ENCODE results near the gene HOMER1.

HOMER1 gene

DNA sequence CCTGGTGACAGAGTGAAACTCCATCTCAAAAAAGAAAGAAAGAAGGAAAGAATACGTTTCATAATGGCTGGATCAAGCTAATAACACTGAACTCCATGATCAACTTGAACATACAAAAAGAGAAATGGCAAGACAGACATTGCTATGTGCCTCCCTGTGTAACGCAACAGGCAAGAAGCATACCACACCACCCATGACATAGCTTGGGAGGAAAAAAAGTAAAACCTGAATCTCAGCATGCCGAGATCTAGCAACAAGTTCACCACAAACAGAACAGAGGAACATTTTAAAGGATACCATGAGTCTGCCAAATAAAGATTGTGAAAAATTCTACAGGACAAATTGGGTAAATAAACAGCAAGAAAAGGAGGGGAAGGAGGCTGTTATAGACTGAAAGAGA, 26.7 kb downstream of the HOMER1 start:
- no peak for DNase-seq

DNA sequence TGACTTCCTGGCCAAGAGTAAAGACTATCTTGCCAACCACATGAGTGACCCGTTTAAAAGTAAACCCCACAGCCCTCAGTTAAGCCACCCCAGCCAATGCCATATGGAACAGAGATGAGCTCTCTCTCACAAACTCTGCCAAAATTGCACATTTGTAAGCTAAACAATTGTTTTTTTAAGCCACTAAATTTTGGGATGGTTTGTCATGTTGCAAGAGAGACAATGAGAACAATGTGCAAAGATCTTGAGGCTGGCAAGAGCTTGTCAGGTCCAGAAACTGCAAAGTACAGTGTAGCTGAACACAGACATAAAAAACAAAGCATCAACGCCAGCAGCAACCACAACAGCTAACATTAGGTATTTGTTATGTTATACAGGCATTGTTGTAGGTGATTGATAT, 27.8 kb downstream of the HOMER1 start:
- DNase-seq = no peak

DNA sequence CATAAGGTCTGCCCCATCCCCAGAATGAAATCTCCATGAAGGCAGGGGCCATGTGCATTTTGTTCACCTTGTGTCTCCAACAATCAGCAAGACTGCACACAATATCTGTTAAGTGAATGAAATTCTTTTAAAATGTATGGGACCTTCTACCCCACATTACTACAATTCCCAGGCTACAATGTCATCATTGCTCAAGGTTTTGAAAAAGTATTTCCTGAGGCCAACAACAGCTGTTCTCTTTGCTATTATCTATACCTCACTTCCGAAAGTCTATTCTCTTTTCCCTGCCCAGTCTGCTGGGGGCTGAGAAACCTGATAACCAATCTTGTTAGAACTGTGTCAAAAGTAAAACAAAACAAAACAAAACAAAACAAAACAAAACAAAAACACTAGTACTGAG, 29.2 kb downstream of the HOMER1 start:
- DNase-seq = no peak

DNA sequence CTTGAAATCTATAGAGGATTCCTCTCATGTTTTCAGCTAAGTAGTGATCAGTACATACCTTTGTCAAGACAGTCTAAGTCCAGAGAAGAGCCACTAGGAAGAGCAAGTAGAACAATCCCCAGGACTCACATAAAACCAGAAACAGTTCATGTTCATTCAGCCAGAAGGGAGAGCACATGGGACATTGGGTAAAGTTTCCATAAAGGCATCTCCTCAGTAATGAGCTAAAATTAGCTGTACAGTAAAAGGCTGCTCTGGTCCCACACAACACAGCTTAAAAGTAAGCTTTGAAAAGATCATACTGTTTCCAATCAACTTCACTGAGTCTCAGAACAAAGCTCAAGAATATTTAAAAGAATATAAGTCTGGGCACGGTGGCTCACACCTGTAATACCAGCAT, 32.4 kb downstream of the HOMER1 start:
- DNase-seq = peak; percentile 7

DNA sequence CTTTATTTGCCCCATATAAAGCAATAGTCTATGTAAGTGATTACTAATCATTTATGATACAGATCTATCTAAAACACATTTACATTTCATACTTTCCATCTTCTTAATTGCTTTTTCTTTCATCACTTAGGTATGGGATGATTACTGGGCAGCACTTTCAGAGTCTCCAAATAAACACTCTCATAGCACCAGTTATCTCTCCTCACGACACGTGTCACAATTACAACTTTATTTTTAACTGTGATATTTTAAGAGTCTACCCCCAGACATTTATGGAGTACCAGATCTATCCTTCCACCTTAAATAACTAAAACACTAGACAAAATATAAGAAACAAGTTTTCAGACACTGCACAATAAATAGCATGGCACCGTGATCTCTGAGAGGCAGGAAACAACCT, 32.9 kb downstream of the HOMER1 start:
- DNase-seq = no peak

DNA sequence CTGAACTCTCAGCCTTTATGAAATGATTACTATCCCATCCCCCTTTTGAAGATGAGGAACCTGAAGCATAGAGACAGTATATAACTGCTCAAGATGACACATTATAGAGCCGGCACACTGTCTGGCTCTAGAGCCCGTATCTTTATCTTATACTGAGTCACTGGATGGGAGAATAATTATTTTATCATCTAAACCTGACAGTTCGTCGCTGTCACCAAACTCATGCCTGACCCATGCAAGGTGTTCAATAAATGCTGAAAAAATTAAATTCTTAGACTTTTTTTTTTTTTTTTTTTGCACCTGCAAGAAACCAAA, 38.8 kb downstream of the HOMER1 start:
- DNase-seq = no peak

DNA sequence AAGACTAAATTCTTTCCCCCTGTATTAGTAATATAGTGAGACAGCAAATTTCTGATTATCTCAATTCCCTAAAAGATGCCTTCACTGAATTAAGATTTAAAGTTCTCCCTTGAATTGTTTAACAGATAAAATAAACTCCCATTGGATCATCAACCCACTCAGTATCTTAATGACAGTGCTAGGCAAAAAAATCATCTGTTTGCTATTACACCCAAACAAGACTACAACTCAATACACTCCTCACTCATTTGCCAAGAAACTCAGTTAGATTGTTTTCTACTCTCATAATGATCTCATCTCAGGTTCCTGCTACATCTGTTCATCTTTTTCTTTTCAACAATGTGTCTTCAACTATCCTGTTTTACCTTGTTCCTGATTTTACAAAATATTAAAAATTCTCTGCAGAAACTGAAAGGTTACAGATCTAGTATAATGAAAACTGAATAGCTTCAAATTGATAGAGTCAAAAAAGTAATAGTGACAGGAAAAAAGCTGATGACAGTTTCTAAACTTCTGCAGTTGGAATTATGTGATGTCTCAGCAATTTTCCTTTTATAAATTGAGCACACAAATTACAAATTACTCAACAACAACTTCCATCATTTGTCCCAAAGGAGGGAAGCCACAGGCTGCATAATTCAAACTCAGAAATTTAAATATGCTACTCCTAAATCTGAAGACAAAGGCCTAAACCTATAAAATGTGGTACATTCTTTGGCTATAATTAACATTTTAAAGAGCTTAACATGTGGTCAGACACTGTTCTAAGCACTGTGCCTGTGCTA, 39.4 kb downstream of the HOMER1 start:
- DNase-seq = peak; percentile 63

DNA sequence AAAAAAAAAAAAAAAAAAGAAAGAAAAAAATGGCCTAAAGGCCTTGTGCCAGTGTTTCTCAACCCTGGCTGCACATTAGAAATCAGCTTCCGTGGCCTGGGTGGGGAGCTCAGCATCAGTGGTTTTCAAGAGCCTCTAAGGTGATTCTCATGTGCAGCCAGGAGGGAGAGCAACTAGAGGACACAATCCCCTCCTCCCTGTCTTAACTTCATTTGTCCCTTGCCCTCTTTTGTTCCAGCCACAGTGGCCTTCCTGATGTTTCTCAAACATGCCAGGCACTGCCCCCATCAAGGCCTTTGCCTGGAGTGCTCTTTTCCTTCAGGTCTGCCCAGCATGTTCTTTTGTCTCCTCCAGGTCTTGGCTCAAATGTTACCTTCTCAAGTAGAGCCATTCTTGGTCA, 42.4 kb downstream of the HOMER1 start:
- DNase-seq = no peak

DNA sequence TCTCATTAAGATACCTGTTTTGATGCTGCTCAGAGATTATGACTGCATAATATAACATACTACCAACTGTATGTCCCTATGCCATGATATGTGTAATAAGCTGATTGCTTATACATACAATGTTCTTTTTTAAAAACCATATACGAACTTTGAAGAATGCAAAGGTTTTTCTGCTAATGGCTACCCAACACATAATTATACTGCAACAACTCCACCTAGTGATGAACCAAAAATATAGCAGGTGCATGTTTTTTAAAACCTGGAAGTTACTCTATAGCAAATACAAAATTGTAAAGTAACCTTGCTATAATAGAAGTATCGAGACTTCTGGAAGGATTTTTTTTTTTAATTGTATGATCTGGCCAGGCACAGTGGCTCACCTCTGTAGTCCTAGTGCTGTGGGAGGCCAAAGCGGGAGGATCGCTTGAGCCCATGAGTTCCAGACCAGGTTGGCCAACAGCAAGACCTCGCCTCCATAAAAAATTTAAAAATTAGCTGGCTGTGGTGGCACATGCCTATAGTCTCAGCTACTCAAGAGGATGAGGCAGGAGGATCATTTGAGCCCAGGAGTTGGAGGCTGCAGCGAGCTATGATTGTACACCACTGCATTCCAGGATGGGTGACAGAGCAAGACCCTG, 49.1 kb downstream of the HOMER1 start:
- DNase-seq = peak; percentile 11

DNA sequence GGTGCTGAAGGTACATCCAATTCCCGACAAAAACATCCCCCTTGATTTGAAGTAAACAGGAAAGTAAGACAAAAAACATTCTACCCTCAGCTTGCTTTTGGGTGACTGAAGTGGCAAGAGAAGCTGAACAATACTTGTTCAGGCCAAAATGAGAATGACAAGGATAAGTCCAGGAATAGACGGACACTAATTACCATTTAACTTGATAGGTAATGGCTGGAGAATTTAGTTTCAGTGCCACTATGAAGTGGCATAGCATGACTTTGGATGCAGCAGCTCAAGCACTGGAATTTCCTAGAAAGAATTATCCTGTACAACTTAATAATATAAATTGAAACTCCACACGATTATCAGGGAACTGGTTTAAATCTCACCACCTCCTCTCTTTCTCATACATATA, 49.7 kb downstream of the HOMER1 start:
- no peak for DNase-seq

DNA sequence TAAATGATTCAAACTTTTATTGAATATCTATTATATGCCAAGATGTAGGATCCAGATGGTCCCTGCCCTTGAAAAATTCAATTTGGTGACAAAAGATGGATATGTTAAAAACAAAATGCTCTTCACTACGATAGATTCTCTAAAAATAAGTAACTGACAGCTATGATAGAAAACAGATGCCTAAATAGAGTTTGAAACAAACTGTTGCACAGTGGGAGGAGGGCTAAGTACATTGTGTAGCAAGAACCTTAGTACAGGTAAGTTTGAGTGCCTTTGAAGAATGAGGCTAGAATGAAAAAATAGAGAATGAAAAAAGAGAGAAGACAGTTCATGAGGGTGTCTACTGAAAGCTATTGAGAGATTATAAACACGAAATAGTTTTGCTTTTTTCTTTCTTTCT, 54.3 kb downstream of the HOMER1 start:
- DNase-seq = no peak

DNA sequence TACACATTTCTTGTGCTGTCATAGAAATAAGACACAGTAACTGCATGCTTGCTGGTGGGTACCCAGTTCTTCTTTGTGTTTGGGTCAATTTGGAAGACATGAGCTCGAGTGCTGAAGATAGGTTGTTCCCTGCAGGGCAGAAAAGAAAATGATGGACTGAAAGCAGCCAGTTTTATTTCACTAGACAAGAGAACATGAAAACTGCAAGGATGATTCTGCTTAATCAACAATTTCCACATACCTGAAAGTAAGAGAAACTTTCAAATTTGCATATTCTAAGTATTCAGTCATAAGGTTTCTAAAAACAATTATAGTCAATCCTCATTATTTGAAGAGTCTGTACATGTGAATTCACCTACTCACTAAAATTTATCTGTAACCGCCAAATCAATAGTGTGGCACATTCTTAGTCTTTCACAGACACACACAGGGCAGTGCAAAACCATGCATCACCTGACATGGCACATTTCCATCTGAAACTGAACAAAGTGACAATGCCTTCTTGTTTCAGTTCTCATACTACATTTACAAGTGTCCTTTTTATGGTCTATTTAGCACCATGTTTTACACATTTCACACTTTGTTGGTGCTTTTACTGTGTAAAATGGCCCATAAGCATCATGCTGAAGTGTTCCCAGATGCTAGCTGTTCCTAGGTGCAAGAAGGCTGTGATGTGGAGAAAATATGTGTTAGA, 56.9 kb downstream of the HOMER1 start:
- DNase-seq = no peak

DNA sequence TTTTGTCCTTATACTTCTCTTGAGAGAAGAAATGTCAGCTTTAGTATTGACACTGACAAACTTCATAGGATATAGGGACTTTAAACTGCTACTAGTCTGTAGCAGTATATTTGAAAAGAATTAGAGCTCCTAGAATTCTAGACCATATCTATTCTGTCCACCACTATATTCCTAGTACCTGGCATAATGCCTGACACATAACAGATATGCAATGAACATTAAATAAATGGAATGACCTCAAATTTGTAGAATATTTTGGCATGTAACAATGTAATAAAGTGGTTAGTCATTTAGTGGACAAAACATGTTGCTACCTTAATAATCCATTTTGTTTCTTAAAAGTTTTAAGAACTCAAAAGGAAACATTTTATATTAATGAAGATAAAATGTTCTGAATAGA, 57.5 kb downstream of the HOMER1 start:
- DNase-seq = no peak

DNA sequence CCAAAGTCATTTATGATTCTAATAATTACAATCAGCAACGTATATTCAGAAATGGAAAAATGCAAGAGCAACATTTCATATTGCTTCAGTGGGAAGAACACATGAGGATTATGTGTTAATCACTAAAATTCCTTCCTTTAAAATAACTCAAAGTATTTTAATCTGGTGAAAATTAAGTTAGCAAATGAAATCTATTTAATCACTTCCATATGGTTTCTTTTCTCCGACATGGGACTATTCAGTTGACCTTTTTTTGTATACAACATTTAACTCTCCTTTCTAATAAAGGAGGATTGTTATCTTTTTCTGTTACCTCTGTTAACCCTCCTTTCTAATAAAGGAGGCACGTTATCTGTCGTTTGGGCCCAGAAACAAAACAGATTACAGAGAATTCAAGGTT, 59.9 kb downstream of the HOMER1 start:
- no peak for DNase-seq

DNA sequence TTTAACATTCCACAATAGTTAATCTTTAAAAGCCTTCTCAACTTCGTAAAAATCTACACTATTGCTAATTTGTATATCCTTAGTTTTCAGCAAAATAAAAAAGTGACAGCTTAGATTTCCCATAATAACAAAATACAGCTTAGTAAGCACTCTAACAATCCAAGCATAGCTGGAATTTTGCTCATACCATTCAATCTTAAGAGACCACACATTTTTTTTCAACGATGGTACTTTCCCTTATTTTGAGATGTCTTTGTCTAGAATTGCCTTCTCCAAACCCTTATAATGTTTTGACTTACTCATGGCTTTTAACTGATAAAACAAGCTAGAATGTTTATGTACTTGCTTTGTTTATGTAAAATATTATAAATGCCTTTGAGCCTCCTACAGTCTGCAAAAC, 65.6 kb downstream of the HOMER1 start:
- no peak for DNase-seq

DNA sequence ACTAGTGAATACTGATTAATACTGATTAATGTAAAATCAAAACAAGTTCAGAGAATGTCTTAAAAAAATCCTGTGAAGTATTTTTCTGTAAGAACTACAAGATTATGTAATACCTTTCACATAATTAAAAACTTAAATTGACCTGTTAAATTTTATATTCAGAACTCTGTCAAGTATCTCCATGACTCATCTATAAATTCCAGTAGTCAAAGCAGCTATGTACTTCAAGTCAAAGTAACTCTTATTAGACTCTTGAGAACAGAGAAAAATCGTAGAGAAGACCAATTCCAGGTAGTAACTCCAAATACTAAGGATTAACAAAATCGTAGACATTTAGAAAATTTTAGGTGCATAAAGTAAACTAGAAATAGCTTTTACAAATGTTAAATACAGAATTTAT, 77.1 kb downstream of the HOMER1 start:
- DNase-seq = no peak

DNA sequence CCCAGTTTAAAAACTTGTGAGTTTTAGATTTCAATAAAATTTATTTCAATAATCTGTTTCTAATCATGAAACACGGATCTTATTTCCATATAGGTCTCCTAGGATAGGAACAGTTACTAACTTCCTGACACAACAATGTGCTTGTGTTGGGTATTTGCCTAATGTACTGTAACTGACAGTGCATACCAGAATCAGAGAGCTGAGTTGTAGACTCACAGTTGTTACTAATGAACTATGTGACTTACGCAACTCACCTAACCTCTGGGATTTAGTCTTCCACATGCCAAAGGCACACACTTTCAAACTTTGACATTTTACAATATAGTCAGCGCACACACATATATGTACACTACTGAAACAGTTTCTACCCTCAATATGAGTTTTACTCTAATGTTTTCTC, 77.7 kb downstream of the HOMER1 start:
- DNase-seq = no peak

DNA sequence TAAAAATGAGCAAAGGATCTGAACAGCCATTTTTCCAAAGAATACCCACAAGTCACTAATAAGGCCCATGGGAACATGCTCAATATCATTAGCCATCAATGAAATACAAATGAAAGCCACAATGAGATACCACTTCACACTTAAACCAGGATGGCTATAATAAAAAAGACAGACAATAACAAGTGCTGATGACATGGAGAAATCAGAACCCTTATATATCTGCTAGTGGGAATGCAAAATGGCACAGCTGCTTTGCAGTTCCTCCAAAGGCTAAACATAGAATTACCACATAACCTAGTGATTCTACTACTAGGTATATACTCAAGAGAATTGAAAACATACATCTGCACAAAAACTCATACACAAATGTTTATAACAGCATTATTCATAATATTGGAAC, 83.7 kb downstream of the HOMER1 start:
- no peak for DNase-seq

DNA sequence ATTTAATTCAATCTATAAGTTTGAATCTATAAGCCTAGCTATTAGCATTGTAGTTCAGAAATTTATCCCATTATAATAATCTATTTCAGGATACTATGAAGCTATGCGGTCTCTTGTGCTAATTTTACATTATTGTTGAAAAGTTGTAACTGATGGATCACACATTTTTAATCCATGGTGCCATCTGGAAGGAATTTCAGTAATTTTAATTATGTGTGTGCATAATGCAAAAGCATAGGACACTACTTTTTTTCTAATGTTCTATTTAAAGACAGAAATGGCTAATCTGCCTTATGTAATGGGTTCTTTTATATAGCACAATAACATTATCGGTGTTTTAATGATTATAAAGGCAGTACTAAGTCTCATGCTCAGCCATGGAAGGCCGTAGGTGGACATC, 90.6 kb downstream of the HOMER1 start:
- DNase-seq = no peak

DNA sequence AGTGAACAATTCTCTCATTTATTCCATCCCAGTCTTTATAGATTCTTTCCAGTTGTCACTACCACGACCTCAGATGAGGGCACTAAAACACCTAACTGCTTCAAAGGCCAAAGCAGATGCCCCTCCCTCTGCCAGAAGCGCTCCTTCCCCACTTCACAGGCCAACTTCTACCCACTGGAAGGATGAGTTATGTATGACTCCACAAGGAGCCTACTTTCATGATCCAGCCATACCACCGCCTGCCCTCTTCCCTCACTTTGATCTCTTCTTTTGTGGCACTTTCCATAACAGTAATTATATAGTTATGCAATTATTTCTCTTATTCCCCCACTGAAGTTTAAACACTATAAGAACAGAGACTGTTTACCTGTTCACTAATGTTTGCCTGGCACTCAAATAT, 93.7 kb downstream of the HOMER1 start:
- no peak for DNase-seq

DNA sequence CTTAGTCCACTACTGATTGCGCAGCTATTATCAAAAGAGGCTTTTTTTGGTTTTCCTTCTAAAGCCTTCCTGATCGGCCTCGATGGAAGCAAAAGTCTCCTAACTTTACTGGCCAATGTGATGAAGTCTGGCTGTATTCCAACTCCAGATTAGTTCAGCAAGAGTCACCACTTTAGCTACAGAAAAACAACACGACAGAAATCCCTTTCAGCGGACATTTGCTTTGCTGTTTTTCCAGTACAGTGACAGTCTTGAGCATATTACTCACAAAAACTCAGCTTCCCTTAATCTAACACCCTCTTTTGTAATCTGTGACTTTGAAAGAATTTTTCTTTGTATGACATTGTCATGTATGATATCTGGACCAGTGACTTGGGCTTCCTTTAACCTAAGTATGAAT, 95.7 kb downstream of the HOMER1 start:
- DNase-seq = no peak

DNA sequence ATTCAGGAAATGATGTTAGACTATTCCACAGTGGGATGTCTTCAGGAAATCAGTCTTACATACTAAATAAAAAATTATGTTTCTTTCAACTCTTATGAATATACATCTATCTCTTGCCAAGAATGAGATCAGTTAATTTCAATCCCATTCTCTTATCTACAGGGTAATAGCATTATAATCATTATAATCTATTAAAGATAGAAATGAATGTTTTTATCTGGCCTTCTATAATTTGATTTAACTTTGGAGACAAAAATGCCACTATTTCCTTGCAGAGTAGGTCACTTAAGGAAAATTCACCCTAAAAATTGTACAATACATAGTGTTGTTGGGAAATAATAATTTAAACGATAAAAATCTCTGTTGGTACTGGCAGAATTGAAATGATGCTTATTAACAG, 96.4 kb downstream of the HOMER1 start:
- DNase-seq = no peak

DNA sequence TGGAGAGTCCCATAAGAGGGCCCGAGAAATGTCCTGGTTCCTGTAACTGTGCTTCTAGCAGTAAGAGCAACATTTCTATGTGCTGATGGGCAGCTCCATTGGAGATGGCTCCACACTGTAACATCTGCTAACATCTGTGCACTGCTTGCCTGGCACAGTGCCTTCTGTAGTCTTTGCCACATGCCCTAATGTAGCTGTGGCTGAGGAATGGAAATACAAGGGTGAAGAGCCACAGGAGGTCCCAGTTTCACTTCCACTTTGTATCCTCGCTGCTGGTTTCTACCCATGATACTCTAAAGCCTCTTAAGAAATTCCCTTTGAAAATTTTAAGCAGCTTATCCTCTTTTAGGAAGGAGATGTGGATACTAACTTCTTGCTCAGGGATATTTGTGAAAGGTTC, 97.4 kb downstream of the HOMER1 start:
- no peak for DNase-seq

DNA sequence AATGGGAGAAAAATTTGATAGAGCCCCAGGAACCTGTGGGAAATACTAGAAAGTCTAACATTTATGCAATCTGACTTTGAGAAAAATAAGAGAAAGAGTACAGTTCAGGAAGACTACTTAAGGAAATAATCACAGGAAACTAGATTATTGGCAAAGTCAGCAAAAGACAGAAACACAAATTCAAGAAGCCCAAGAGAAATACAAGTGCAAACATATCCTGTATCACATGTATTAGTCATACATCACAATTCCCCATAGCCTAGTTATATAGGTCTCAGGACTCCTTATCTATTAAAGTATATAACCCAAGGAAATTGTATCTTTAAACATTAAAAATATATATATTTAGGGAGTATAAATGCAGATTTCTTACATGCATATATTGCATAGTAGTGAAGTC, 100.8 kb downstream of the HOMER1 start:
- DNase-seq = no peak

DNA sequence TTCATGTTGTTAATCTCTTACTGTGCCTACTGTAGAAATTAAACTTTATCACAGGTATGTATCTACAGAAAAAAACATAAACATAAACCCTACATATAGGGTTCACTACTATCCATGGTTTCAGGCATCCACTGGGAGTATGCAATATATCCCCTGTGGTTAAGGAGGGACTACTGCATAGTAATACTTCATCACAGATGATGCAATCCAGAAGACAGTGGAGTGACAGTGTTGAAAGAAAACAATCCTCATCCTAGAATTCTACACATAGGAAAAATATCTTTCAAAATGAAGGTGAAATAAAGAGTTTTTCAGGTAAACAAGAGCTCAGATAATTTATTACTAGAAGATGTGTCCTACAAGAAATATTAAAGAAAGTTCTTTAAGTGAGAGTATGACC, 105.9 kb downstream of the HOMER1 start:
- DNase-seq = no peak

Data from NCI-H2171 treated with DMSO at 0.1 percent for 48 hours (cell line).